Superior temporal gyrus (tissue), 1 donor: ENCODE results near the gene DCPS.
"Not testable (repeated sequence)": the region's sequence is repeated elsewhere in the genome, so short reads cannot be mapped to it uniquely, and the experiment has no call there.

Experiments
- DNase-seq: peaks from one replicate; pipeline ENCODE4 v3.0.0-alpha.2; 2016; ENCODE audit errors: extremely low spot score

Gene DCPS

GRCh38 chr11:126288237-126288636 is 15.6 kb upstream of the DCPS start:
- no peak for DNase-seq

DNA sequence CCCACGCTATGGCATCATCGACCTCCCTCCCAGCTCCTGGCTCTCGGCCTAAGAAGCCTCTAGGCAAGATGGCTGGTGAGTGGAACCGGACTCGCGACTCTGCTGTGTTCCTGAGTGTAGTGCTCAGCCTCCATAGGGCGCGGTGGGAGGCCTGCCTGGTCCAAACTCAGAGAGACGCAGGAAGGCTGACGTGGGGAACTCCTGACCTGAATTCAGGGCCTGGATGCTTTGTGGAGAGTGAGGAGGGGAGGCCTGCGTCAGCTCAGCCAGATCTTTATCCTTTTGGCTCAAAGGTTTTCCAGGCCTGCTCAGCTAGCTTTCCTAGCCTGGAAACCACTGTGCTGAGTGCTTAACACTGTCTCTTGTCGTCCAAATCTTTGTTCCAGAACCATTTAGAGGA is 13.0 kb upstream of the DCPS start:
- no peak for DNase-seq

DNA sequence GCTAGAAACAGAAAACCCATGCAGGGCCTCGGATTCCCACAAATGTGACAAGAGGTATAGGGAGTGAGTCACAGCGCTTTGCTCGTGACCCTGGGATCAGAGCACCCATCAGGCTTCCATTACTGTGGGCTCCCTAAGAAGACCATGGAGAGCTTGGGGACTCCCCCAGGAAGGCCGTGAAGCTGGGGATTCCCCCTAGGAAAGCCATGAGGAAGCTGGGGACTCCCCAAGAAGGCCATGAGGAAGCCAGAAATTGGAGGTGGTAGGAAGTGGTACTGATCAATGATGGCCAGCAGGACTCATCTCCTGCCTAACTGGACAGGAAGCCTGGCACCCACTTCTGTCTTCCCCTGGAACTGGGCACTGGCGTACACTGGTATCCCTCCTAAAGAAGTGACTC is 10.1 kb upstream of the DCPS start:
- no peak for DNase-seq

GRCh38 chr11:126297004-126297403 is 6.9 kb upstream of the DCPS start:
- no peak for DNase-seq

DNA sequence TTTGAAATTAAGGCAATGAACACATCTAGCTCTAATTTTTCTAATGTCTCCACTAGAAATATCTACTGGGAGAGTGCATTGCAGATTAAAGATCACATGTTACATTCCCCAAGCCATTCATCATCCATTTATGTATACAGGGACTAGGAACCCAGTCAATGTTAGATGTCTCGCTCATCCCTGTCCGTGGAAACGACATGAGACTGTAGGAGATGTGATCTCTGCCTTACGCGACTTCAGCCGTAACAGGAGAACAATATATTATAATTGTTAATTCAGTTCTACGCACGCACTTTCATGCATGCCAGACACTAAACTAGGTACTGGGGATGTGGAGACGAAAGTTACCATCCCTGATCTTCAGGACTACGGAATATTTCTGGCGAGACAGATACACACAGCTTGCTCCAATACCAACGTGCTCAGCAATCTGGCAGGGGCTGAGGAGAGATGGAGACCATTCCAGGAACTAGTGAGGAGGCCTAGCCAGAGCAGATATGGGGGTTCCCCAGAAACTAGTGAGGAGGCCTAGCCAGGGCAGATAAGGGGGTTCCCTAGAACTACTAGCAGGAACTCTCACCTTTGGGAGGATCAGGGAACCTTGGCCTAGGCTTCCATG is 706 bp downstream of the DCPS start:
- DNase-seq, result no peak

DNA sequence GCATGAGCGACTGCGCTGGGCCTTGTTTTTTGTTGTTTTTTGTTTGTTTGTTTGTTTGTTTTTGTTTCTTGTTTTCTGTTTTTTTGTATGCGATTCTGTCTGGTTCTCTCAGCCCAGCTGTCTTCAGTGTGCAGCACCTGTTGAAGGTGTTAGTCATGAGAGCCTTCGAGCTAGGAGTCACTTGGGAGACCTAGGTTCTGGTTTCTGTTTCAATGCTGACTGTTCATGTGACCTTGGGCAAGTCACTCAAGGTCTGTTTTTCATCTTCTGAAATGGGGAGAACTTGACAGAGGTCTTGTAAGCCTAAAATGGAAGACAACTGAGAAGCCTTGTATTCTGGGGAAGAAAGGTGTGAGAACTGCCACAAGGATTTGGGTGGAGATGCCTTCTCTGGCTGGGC is 1.8 kb downstream of the DCPS start:
- no peak for DNase-seq

- peak; percentile 71 for DNase-seq
Observed at GRCh38 chr11:126307706-126308105, 3.8 kb downstream of the DCPS start.

GRCh38 chr11:126308271-126308671 is 4.4 kb downstream of the DCPS start:
- DNase-seq, result peak; percentile 76

DNA sequence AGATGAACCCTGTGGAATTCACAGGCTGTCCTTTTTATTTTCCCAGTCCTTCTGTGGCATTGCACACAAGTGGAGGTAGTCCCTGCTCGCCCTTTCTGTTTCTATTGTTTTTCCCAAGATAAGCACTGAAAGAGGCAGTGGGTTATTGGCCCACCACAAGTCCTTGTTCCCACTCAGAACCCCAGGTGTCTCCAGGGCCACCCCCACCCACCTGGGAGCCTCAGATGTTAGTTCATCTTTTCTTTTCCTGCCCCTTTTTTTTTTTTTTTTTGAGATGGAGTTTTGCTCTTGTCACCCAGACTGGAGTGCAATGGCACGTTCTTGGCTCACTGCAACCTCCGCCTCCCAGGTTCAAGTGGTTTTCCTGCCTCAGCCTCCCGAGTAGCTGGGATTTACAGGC is 4.9 kb downstream of the DCPS start:
- not testable (repeated sequence) for DNase-seq

DNA sequence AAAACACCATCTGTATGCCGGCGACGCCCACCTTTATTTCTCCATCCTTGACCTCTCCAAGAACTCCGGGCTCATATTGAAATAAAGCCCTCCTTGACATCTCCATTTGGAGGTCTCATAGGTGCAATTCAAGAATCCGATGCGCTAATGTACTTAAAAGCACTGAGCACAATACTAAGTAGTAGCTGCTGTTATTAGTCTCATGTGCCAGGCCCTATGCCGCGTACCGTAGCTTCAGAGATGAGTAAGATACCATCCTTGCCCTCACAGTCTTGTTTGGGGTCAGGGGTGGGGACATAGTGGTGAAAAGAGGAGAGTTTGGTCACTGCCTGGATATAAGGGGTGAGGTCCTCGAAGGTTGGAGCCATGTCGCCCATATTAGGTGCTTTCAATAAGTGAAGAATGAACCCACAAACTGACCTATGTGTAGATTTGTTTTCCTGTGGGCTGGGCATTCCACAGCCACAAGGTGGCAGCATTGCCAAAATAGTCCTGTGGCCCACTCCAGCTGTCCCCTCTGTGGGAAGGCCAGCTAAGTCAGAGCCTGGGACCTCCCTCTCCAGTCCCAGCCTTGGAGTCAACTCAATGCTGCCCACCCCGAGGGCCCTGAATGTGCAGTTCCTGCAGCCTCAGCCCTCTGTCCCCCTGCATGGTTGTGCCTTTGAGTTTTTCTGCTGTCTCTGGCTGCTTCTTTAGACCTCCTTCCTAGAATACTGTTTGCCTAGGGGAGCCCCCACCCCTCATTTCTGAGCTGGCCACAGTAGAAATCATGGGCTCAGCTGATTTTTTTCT is 6.5 kb downstream of the DCPS start:
- peak; percentile 93 for DNase-seq

GRCh38 chr11:126310992-126311310 is 7.1 kb downstream of the DCPS start:
- DNase-seq, result no peak

DNA sequence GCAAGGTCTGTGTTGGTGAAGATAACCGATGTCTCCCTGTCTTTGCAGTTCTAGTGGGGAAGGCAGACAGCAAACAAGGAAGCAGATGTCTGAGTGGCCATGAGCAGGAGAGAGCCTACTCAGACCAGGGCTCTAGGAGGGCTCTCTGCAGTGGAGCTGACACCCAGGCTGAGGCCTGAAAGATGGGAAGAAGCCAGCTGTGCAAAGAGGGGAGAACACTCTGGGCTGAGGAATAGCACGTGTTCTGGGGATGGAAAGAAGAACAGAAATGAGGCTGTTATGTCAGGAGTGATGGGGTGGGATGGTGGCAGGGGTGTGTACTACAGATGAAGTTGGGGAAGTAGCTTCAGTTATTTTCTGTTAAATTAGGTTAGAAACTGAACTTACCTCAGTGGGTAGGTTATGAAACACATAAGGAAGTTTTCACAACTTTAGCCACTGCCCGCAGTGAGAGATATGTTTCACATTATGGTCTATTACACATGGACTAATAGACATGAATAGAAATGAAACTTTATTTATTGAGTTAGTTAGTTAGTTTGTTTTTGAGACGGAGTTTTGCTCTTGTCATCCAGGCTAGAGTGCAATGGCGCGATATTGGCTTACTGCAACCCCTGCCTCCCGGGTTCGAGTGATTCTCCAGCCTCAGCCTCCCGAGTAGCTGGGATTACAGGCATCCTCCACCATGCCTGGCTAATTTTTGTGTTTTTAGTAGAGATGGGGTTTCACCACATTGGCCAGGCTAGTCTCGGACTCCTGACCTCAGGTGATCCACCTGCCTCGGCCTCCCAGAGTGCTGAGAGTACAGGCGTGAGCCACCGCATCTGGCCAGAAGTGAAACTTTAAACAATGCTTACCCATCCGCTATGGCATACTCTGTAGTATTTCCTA is 7.8 kb downstream of the DCPS start:
- no peak for DNase-seq

DNA sequence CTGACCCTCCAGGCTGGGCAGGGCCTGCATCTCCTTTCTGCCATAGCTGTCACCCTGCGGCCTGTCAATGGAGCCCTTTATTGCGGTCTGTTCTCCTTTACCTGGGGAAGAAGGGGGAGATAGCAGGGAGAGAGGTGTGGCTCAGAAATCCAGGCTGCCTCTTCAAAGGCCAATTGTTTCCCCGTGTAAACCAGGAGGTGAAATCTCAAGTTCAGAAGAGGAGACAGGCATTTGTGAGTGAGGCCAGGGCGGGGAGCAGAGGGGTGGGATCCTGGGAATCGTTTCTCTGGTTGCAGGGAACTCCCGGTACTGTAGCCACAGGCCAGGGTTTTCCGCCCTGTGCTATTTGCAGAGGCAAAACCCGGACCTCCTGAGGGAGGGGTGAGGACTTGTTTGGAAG is 9.1 kb downstream of the DCPS start:
- no peak for DNase-seq

DNA sequence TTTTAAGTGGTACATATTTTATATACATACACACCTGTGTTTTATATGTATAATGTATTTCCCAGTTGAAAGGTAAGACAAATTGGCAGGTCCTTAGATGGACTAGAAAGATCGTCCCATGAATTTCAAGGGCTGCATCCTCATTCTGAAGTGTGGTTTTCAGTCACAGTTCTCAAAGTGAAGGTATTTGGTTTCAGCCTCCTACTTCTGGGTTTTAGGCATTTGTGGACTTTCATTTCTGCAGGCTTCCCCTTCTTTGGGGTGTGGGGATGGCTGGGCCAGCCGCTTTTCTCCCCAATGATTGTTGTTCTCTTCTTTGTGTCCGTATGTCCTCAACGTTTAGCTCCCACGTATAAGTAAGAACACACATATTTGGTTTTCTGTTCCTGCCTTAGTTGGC is 10.0 kb downstream of the DCPS start:
- no peak for DNase-seq

DNA sequence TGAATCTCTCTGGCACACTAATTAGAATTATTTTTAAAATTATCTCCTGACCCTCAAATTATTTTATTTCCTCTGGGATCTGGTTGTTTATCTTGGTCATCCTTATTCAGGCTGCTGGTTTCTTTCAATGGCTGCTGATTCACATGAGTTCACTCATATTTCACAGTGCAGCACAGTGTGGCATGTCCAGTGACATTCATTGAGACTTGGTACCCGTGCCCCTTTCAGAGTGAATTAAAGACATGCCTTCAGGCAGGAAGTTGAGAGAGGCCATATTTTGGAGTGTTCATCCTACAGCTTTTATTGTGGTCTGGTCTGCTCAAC is 13.5 kb downstream of the DCPS start:
- no peak for DNase-seq

GRCh38 chr11:126317756-126318573 is 14.1 kb downstream of the DCPS start:
- peak; percentile 36 for DNase-seq

DNA sequence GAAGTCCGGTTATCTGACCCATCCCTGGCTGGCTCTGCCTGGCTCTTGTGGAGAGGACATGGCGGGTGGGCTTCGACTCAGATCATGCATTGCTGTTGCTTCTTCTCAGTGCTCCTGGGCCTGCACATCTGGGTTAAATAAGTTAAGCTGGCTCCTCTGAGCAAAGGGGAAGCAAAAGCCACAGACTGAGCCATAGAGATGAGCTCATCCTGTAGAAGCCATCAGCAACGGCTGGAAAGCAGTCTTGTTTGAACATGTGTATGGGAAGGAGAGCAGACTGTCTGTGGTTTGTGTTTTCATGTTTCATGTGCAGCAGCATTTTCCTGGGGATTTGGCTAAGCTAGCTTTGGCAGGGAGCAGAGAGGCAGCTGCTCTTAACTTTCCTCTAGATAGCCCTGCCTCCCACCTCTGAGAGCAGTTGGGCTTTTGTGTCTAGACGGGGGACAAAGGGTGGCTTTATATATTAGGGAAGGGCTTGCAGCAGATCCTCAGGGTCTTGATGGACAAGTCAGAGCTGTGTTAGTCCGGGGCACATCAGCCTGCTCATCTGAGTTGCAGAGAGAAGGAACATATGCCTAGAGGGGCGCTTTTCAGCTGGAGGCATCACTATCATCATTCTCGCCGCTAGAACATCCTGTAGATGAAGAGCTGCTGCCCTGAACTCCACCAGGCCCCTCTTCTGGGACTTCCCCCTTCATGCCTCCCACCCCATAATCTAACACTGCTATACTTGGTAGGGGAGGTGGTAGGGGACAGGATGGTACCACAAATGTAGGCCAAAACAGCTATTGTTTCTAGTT is 14.9 kb downstream of the DCPS start:
- peak; percentile 53 for DNase-seq

DNA sequence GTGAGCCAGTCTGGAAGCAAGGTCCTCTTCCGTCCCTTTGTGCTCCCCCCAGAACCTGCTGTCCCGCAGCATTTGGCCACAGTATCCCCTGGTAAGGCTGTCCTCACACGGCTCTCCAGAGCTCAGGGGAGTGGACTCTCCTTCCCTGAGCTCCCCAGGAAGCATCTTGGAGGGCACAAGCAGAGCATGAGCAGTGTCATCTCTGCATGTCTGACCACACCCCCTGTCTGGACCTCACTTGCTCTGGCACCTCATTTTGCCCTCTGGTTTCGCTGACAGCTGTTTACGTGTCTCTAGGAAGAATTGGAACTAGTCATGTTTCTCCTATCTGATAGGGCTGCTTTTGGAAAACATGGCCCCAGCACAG is 15.5 kb downstream of the DCPS start:
- no peak for DNase-seq

DNA sequence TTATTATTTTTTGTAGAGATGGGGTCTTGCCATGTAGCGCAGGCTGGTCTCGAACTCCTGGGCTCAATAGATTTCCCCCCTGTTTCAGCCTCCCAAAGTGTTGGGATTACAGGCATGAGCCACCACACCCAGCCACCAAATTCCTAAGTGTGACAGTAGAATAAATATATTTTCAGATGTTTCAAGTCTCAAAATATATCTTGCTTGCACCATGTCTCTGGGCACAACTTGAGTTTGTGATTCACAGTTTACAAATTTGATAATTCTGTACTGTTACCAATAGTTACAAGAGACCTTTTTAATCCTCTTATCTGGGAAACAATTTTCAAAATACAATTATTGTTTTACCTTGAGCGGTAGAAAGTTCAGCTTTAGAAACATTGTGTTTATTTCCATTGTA is 19.1 kb downstream of the DCPS start:
- DNase-seq, result no peak

DNA sequence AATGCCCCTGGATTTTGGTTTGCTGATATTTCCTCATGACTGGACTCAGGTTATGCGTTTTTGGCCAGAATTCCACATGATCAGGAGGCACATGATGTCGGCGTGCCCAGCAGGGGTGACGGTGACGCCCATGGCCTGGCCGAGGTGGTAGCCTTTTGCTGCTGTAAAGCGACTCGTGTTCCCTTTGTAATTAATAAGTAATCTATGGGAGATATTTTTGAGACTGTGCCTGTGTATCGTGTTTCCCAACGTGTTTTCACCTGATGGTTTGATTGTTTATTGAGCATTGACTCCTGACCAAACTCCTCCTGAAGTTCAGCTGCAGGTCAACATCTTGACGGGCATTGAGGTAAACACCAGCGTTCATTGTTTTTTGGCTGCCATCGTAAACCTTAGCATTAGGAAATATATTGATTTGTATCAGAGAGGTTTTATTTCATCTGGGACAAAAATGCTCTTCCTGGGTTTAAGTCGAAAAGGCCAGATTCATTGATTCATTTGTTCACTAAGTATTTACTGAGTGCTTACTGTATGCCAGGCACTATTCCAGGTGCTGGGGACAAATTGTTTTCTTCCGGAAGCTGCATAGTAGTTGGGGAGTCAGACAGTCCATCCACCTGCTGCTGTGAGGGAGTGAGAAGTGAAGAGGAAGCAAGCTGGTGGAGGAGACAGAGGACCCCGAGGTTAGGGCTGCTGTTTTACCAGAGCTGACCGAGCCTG is 23.6 kb downstream of the DCPS start:
- DNase-seq, result no peak

DNA sequence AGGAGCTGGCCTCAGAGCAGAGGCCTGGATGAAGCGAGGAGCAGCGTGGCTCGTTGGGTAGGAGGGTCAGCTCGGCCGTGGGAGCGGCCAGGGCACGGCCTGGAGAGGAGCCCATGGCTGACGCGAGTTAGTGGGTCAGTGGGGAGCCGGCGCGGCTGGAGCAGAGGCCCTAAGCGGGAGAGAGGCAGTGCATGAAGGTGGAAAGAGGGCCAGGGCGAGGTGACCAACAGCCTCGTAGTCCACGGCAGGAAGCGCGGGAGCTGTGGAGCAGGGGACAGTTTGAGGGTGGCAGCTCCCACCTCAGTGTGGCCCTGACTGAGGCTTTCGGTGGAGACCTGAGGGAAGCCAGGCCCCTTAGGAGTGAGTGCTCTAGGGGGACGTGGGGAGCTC is 24.1 kb downstream of the DCPS start:
- DNase-seq, result no peak
